Erythroblast (primary cell): ENCODE data around the gene CMC1.

Experiments
- GATA1 ChIP-seq: IDR thresholded peaks from 2 replicates; pipeline ENCODE4 v1.6.1; 2011; ENCODE audit warnings: low read depth, mild to moderate bottlenecking, control low read depth, low read length, moderate library complexity
- POLR2A ChIP-seq: IDR thresholded peaks from 2 replicates; pipeline ENCODE4 v1.6.1; 2011; ENCODE audit warnings: mild to moderate bottlenecking, low read length

DNA sequence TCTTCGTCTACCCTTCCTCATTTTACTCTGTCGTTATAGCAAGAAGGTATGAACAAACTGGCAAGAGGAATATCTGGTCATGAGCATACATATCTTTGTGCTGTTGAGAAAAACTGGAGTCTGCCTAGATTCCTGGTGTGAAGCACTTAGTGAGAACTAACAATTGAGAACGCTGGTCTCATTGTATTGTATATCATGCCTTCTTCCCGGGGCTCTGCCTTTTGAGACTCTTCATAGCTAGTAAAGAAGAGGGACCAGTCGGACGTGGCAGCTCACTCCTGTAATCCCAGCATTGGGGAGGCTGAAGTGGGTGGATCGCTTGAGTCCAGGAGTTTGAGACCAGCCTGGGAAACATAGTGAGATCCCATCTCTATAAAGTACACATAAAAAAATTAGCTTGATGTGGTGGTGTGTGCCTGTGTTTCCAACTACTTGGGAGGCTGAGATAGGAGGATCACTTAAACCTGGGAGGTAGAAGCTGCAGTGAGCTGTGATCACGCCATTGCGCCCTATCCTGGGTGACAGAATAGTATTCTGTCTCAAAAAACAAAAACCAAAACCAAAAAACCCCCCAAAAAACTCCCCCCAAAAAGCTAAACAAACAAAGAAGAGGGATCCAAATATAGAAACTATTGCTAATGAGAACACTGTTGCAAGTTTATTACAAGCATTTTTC lies 11.8 kb downstream of the CMC1 start:
- no peak for TF ChIP-seq POLR2A
- TF ChIP-seq GATA1 = no peak
